A549 (cell line): ENCODE data around the gene RPS6KA2. TPM values are rescaled to one million over a fixed set of nuclear protein-coding genes. Genes with fewer than 3 reads are reported as not detected.

Experiments used
- ATAC-seq, 2 experiments: fragments of 200-7000 bp in 1 of 2; fragments of >200 bp in 1 of 2; cut with Nextera tagmentation in 1 of 2; cut with Tn5 transposase in 1 of 2; 3 replicates each; pipeline versions ENCODE4 v1.8.0 to v1.9.1; 2018 to 2020; ENCODE audit warnings: mild to moderate bottlenecking in 1 of 2, moderate library complexity in 1 of 2
- CTCF ChIA-PET: fragments of 300-600 bp; sonication (Branson Sonifier 250); formaldehyde crosslinking; extraction: SDS; loops from one replicate; lab custom pipeline; 2021; ENCODE audit warnings: antibody characterized with exemption, inconsistent platforms; lab: Yijun Ruan, JAX
- POLR2A ChIA-PET: fragments of 350-600 bp; formaldehyde crosslinking; extraction: SDS; loops from one replicate; lab custom pipeline; 2021; ENCODE audit warnings: antibody characterized with exemption, inconsistent platforms; lab: Yijun Ruan, JAX
- DNase-seq, 2 experiments: peaks; one replicate each; pipeline versions ENCODE4 v3.0.0 to v3.0.0-alpha.2; 2011 to 2016; ENCODE audit warnings: low read depth in 1 of 2, low spot score in 1 of 2
- FAIRE-seq: peaks from 2 replicates; lab custom pipeline; 2011; peaks lifted over from hg19 to GRCh38; lab: Jason Lieb, UNC
- H3K27ac ChIP-seq, 2 experiments: fragments of >200 bp; sonication (Bioruptor Twin); formaldehyde crosslinking; 3 replicates each; pipeline ENCODE4 v1.5.1; 2016 to 2017
- H3K4me1 ChIP-seq: fragments of >200 bp; sonication (Bioruptor Twin); formaldehyde crosslinking; 3 replicates; pipeline ENCODE4 v1.6.1; 2016
- H3K4me2 ChIP-seq: fragments of >200 bp; sonication (Bioruptor Twin); formaldehyde crosslinking; 3 replicates; pipeline ENCODE4 v1.6.1; 2016
- H3K4me3 ChIP-seq: fragments of >200 bp; sonication (Bioruptor Twin); formaldehyde crosslinking; 3 replicates; pipeline ENCODE4 v1.5.1; 2016
- H3K9me3 ChIP-seq: fragments of >200 bp; sonication (Bioruptor Twin); formaldehyde crosslinking; 3 replicates; pipeline ENCODE4 v1.6.1; 2016
- EHF ChIP-seq: fragments of 250-450 bp; sonication (Bioruptor Pico); IDR thresholded peaks from 2 replicates; pipeline ENCODE4 v1.5.0; 2020; ENCODE audit warnings: mild to moderate bottlenecking
- EHMT2 ChIP-seq: fragments of 200-600 bp; sonication (generic); IDR thresholded peaks from 2 replicates; pipeline ENCODE4 v1.6.1; 2016; ENCODE audit warnings: antibody characterized with exemption, low read depth, mild to moderate bottlenecking, moderate library complexity
- FOSL2 ChIP-seq, 2 experiments: fragments of 450-650 bp in 1 of 2; fragments of >200 bp in 1 of 2; sonication (Bioruptor Twin) in 1 of 2; formaldehyde crosslinking; IDR thresholded peaks; 2 replicates each; pipeline versions ENCODE4 v1.5.0 to v1.6.1; 2016 to 2020; ENCODE audit warnings: mild to moderate bottlenecking in 1 of 2, moderate library complexity in 1 of 2
- HDAC2 ChIP-seq: fragments of 200-600 bp; sonication (generic); IDR thresholded peaks from 2 replicates; pipeline ENCODE4 v1.6.1; 2016
- HEYL ChIP-seq: fragments of 250-450 bp; sonication (Bioruptor Pico); IDR thresholded peaks from 2 replicates; pipeline ENCODE4 v1.8.0; 2021; ENCODE audit warnings: mild to moderate bottlenecking, moderate library complexity
- HOXA7 ChIP-seq: fragments of 250-450 bp; sonication (Bioruptor Pico); IDR thresholded peaks from 2 replicates; pipeline ENCODE4 v1.5.0; 2020; ENCODE audit warnings: mild to moderate bottlenecking, moderate library complexity
- HOXB5 ChIP-seq: fragments of 250-450 bp; sonication (Bioruptor Pico); IDR thresholded peaks from 2 replicates; pipeline ENCODE4 v1.5.0; 2020; ENCODE audit warnings: mild to moderate bottlenecking, moderate library complexity
- JUN ChIP-seq, 2 experiments: fragments of >200 bp; sonication (Bioruptor Twin); formaldehyde crosslinking; IDR thresholded peaks; 2 replicates in 1 of 2; 3 replicates in 1 of 2; pipeline ENCODE4 v1.6.1; 2016 to 2017
- KDM5A ChIP-seq: fragments of 200-600 bp; sonication (generic); IDR thresholded peaks from 2 replicates; pipeline ENCODE4 v1.6.1; 2016; ENCODE audit warnings: antibody characterized with exemption, mild to moderate bottlenecking
- MAFK ChIP-seq: fragments of 450-650 bp; IDR thresholded peaks from 2 replicates; pipeline ENCODE4 v1.6.1; 2014; ENCODE audit not compliant: partially characterized antibody
- MAZ ChIP-seq: fragments of 150-350 bp; IDR thresholded peaks from 2 replicates; pipeline ENCODE4 v1.6.1; 2014; ENCODE audit warnings: antibody characterized with exemption, low read depth, low read length, borderline replicate concordance
- NPAS2 ChIP-seq: fragments of 250-450 bp; sonication (Bioruptor Pico); IDR thresholded peaks from 2 replicates; pipeline ENCODE4 v1.8.0; 2022; ENCODE audit warnings: mild to moderate bottlenecking, moderate library complexity, borderline replicate concordance
- RAD21 ChIP-seq, 2 experiments: fragments of >200 bp in 1 of 2; sonication (Bioruptor Twin) in 1 of 2; formaldehyde crosslinking in 1 of 2; IDR thresholded peaks in 1 of 2; conservative IDR thresholded peaks in 1 of 2; 2 replicates in 1 of 2; 3 replicates in 1 of 2; pipeline ENCODE4 v1.6.1; 2012 to 2018; ENCODE audit warnings: inconsistent platforms in 1 of 2
- RARB ChIP-seq: fragments of 250-450 bp; sonication (Bioruptor Pico); IDR thresholded peaks from 2 replicates; pipeline ENCODE4 v1.8.0; 2021; ENCODE audit warnings: mild to moderate bottlenecking, moderate library complexity
- RNF2 ChIP-seq: fragments of 200-600 bp; sonication (generic); IDR thresholded peaks from 2 replicates; pipeline ENCODE4 v1.6.1; 2016; ENCODE audit warnings: low read depth, mild to moderate bottlenecking, antibody characterized with exemption, moderate library complexity, borderline replicate concordance
- ZC3H11A ChIP-seq: fragments of 450-650 bp; IDR thresholded peaks from 2 replicates; pipeline ENCODE4 v1.6.1; 2014; ENCODE audit warnings: antibody characterized with exemption, mild to moderate bottlenecking
- ZFP36 ChIP-seq: fragments of 450-650 bp; IDR thresholded peaks from 2 replicates; pipeline ENCODE4 v1.6.1; 2014; ENCODE audit warnings: borderline replicate concordance; ENCODE audit not compliant: partially characterized antibody
- WGBS: methylation state at CpG from one replicate; pipeline ENCODE4 v1.1.6; 2017; ENCODE audit errors: missing lambda C conversion rate; 5-methylcytosine and 5-hydroxymethylcytosine counted together
- polyA plus RNA-seq, 4 experiments: library from polyadenylated mRNA; depleted of rRNA in 3 of 4; stranded (reverse); fragments of >200 nt; fragmentation: RNase III in 1 of 4; extraction: RNeasy Plus Mini Kit Qiagen cat#74134 plus additional on column Dnase treatment in 1 of 4; gene quantifications; 2 replicates in 3 of 4; 3 replicates in 1 of 4; pipeline ENCODE4 v1.2.3, GENCODE V29; 2011 to 2017
- TF ChIP-seq, protein P1 (sequence below): fragments of >200 bp; sonication (Bioruptor Twin); formaldehyde crosslinking; IDR thresholded peaks from 3 replicates; pipeline ENCODE4 v1.6.1; 2016
- TF ChIP-seq, protein P2 (sequence below): fragments of >200 bp; sonication (Bioruptor Twin); formaldehyde crosslinking; IDR thresholded peaks from 3 replicates; pipeline ENCODE4 v1.5.1; 2016
- TF ChIP-seq, protein P3 (sequence below): fragments of 250-450 bp; sonication (Bioruptor Pico); IDR thresholded peaks from 2 replicates; pipeline ENCODE4 v1.5.0; 2021; ENCODE audit warnings: mild to moderate bottlenecking, moderate library complexity, borderline replicate concordance

The RPS6KA2 gene
- polyA plus RNA-seq, 2 of the 4 experiments (the other 2 are of a cell fraction): 0.19 TPM; not detected in 1

DNA sequence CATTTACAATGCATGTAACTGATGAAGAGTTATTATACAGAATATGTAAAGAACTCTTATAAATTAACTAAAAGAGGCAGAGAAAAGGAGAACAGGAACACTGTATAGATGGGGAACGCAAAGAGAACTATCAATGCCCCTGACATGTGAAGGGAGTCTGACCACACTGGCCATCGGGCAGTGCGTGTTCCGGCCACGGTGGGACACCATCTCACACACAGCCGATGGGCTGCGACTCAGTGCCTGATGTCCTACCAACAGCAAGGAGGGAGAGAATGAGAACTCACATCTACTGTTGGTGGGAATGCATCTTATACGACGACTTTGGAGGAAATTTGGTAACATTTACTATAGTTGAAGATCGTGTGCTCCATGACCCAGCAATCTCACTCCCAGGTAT lies 25.1 kb downstream of the RPS6KA2 start:
- H3K9me3 ChIP-seq: no peaks in the 10 kb centered on the region; the same call in 1 of the 3 replicates
- DNase-seq (no peak), FAIRE-seq (no peak), ATAC-seq (no peak)
- ChIA-PET CTCF (interaction anchor here (0.8 kb wide), 1 partner anchor 87 kb away, joined by 3 read pairs; no protein-coding TSS in a partner anchor), POLR2A (no interaction called here)
- H3K4me2 ChIP-seq: no peak overlapping the region
- WGBS: 60% methylated on average over 10 of the region's 10 CpGs
- no peaks in the 10 kb centered on the region for H3K4me1 ChIP-seq
- TF ChIP-seq EHMT2 (no peak), RNF2 (no peak), KDM5A (no peak), HEYL (CRISPR knock-in tag) (no peak)
- TF ChIP-seq, protein P1, sequence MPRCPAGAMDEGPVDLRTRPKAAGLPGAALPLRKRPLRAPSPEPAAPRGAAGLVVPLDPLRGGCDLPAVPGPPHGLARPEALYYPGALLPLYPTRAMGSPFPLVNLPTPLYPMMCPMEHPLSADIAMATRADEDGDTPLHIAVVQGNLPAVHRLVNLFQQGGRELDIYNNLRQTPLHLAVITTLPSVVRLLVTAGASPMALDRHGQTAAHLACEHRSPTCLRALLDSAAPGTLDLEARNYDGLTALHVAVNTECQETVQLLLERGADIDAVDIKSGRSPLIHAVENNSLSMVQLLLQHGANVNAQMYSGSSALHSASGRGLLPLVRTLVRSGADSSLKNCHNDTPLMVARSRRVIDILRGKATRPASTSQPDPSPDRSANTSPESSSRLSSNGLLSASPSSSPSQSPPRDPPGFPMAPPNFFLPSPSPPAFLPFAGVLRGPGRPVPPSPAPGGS: no peak
- H3K27ac ChIP-seq: no peak overlapping the region
- no peak overlapping the region for H3K4me3 ChIP-seq

DNA sequence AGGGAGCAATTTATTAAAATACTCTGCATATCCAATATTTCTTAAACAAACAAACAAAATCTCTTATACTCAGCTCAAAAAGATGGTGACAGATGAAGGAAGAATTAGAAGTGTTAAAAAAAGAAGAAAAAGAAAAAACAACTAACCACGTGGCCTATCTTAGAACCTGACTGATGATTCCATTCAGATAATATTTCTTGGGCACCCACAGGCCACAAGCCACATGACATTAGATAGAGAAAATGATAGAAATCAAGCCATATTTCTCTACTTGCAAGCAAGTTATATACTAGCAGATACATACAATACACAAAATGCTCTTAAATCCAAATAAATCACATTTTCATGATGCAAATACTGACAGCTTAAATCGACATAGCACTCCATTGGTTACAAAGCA lies 26.1 kb downstream of the RPS6KA2 start:
- no peak overlapping the region for H3K27ac ChIP-seq
- DNase-seq: no peak

DNA sequence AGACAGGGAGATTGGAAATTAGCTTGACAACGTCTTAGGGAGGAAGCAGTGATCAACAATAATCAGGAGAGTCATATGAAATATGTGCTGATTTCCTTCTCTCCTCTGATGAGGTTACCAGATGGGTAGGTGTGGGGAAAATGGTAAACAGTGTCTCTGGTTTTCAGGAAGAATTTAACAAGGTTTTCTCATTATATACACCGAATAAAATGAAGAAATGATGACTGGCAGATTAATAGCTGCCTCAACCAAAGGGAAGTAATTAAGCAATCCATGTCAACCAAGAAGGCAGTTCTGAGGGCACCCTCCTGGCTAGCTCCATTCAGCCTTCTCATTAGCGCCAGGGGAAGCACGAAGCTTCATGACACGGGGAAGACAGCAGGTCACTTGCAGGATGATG lies 27.8 kb downstream of the RPS6KA2 start:
- WGBS: 26% methylated on average over 5 of the region's 5 CpGs
- no peaks in the 10 kb centered on the region; the same call in 1 of the 3 replicates for H3K9me3 ChIP-seq
- POLR2A ChIA-PET: no interaction called here
- CTCF ChIA-PET: no interaction called here
- TF ChIP-seq MAFK (peak; percentile 39), NPAS2 (CRISPR knock-in tag) (no peak)
- H3K27ac ChIP-seq: no peak overlapping the region
- no peak overlapping the region for H3K4me3 ChIP-seq
- FAIRE-seq (no peak), ATAC-seq (no peak), DNase-seq (no peak)
- no peak overlapping the region for H3K4me2 ChIP-seq
- H3K4me1 ChIP-seq: no peaks in the 10 kb centered on the region

More for the DNA sequence above, 26.1 kb downstream of the RPS6KA2 start:
- no peak overlapping the region for H3K4me3 ChIP-seq
- no peak overlapping the region for H3K4me2 ChIP-seq
- FAIRE-seq (no peak), ATAC-seq (no peak)
- TF ChIP-seq EHF (no peak), EHMT2 (no peak), HEYL (CRISPR knock-in tag) (no peak), RAD21 (conservative IDR thresholded peaks at IDR 0.05 in 1 of 2, IDR thresholded peaks at IDR 0.05 in 1 of 2) (no peak), MAFK (no peak), ZC3H11A (no peak)
- TF ChIP-seq, protein P2, sequence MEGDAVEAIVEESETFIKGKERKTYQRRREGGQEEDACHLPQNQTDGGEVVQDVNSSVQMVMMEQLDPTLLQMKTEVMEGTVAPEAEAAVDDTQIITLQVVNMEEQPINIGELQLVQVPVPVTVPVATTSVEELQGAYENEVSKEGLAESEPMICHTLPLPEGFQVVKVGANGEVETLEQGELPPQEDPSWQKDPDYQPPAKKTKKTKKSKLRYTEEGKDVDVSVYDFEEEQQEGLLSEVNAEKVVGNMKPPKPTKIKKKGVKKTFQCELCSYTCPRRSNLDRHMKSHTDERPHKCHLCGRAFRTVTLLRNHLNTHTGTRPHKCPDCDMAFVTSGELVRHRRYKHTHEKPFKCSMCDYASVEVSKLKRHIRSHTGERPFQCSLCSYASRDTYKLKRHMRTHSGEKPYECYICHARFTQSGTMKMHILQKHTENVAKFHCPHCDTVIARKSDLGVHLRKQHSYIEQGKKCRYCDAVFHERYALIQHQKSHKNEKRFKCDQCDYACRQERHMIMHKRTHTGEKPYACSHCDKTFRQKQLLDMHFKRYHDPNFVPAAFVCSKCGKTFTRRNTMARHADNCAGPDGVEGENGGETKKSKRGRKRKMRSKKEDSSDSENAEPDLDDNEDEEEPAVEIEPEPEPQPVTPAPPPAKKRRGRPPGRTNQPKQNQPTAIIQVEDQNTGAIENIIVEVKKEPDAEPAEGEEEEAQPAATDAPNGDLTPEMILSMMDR: no peak
- TF ChIP-seq, protein P3, sequence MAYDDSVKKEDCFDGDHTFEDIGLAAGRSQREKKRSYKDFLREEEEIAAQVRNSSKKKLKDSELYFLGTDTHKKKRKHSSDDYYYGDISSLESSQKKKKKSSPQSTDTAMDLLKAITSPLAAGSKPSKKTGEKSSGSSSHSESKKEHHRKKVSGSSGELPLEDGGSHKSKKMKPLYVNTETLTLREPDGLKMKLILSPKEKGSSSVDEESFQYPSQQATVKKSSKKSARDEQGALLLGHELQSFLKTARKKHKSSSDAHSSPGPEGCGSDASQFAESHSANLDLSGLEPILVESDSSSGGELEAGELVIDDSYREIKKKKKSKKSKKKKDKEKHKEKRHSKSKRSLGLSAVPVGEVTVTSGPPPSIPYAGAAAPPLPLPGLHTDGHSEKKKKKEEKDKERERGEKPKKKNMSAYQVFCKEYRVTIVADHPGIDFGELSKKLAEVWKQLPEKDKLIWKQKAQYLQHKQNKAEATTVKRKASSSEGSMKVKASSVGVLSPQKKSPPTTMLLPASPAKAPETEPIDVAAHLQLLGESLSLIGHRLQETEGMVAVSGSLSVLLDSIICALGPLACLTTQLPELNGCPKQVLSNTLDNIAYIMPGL (CRISPR knock-in tag): no peak
- no peaks in the 10 kb centered on the region; the same call in 1 of the 3 replicates for H3K9me3 ChIP-seq
- ChIA-PET POLR2A (no interaction called here), CTCF (interaction anchor here (0.8 kb wide), 1 partner anchor 86 kb away, joined by 3 read pairs; no protein-coding TSS in a partner anchor)
- 0% methylated on average over 2 of the region's 2 CpGs for WGBS
- H3K4me1 ChIP-seq: no peaks in the 10 kb centered on the region

DNA sequence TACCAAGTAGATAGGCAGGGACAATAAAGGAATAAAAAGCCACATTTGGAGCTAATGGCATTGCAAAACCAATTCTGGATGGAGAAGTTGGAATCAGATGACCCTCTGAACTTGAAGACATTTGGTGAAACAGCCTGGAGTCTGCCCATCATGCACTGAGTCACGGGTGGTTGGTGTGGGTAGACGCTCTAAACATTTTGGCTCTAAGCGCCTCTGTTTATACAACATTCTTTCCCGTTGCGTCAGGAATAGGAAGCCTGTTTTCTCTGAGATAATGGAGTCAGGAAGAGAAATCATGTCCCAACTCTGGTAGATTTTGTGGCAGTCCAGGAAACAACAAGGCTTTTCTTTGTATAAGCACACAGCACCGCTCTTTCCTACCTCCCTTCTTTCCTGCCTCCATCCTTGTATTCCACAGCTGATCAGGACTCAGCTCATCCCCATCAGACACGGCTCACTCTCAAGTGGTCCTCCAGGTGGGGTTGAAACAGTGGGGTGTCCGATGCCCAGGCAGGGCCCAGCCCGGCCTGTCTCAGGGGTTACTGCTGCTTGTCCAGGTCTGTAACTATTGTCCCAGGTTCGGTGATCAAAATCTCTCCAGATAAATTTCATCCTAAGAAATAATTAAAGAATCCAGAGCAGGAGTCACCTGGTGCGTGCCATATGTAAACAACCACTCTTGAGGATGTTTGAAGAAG lies 28.5 kb downstream of the RPS6KA2 start:
- H3K4me2 ChIP-seq: no peak overlapping the region
- ATAC-seq: no peak
- TF ChIP-seq HDAC2 (no peak), RNF2 (no peak), RARB (CRISPR knock-in tag) (no peak), HOXB5 (CRISPR knock-in tag) (no peak), HOXA7 (CRISPR knock-in tag) (no peak), KDM5A (no peak), EHMT2 (no peak), JUN (IDR thresholded peaks at IDR 0.05) (no peak), MAZ (no peak), ZFP36 (no peak), FOSL2 (IDR thresholded peaks at IDR 0.05) (no peak), FOSL2 (CRISPR knock-in tag; IDR thresholded peaks at IDR 0.05) (no peak), HEYL (CRISPR knock-in tag) (no peak)
- TF ChIP-seq, protein P3 (CRISPR knock-in tag): no peak
- TF ChIP-seq, all 56 proteins: peak for 0
- CTCF ChIA-PET: no interaction called here
- no peaks in the 10 kb centered on the region for H3K4me1 ChIP-seq
- 50% methylated on average over 11 of the region's 11 CpGs for WGBS
- no peak overlapping the region for H3K4me3 ChIP-seq
- no peak for DNase-seq
- POLR2A ChIA-PET: no interaction called here
- no peak for FAIRE-seq
- no peaks in the 10 kb centered on the region; the same call in 1 of the 3 replicates for H3K9me3 ChIP-seq
- no peak overlapping the region for H3K27ac ChIP-seq
